Liver (tissue), 3 donors: Measurements from ENCODE around the gene DAPK2.

ENCODE experiments used
- ATF3 ChIP-seq: IDR thresholded peaks from 2 replicates; pipeline ENCODE4 v1.6.1; 2016; ENCODE audit warnings: antibody characterized with exemption
- CTCF ChIP-seq: fragments of 150-350 bp; IDR thresholded peaks from 2 replicates; pipeline ENCODE4 v1.5.1; 2017; ENCODE audit warnings: improper control_type of control experiment, low read depth, low read length; ENCODE audit not compliant: missing input control
- EGR1 ChIP-seq, 2 donors: IDR thresholded peaks; 2 replicates each; pipeline ENCODE4 v1.6.1; 2016 to 2018; ENCODE audit warnings: antibody characterized with exemption in 2 of 2, low read depth in 2 of 2
- FOXA2 ChIP-seq: IDR thresholded peaks from 2 replicates; pipeline ENCODE4 v1.6.1; 2016; ENCODE audit warnings: antibody characterized with exemption
- GABPA ChIP-seq, 2 donors: IDR thresholded peaks in 1 of 2; conservative IDR thresholded peaks in 1 of 2; 2 replicates each; pipeline ENCODE4 v1.6.1; 2016; ENCODE audit warnings: antibody characterized with exemption in 2 of 2, mild to moderate bottlenecking in 1 of 2, moderate library complexity in 1 of 2
- JUND ChIP-seq, 2 donors: IDR thresholded peaks; 2 replicates each; pipeline ENCODE4 v1.6.1; 2016; ENCODE audit warnings: antibody characterized with exemption in 2 of 2
- MAX ChIP-seq: IDR thresholded peaks from 2 replicates; pipeline ENCODE4 v1.6.1; 2016; ENCODE audit warnings: antibody characterized with exemption
- REST ChIP-seq: IDR thresholded peaks from 2 replicates; pipeline ENCODE4 v1.6.1; 2016; ENCODE audit warnings: antibody characterized with exemption, mild to moderate bottlenecking
- TAF1 ChIP-seq: conservative IDR thresholded peaks from 2 replicates; pipeline ENCODE4 v1.6.1; 2016; ENCODE audit warnings: antibody characterized with exemption, mild to moderate bottlenecking
- donor health status: healthy.
- donor health status: healthy.

- no peak for TF ChIP-seq CTCF
- no peak for TF ChIP-seq ATF3
- no peak for TF ChIP-seq TAF1
- no peak for TF ChIP-seq FOXA2
- TF ChIP-seq JUND (IDR thresholded peaks at IDR 0.05) = no peak
- no peak for TF ChIP-seq EGR1 (IDR thresholded peaks at IDR 0.05; ENCODE audit: low read depth in 2 of 2)
- TF ChIP-seq GABPA (IDR thresholded peaks at IDR 0.05 in 1 of 2, conservative IDR thresholded peaks at IDR 0.05 in 1 of 2) = no peak
- no peak for TF ChIP-seq REST
- no peak for TF ChIP-seq MAX
Measured at GRCh38 chr15:64009798-64010261, 36.5 kb downstream of the DAPK2 start.
